GM19397 (cell line): ENCODE measurements around the gene HPS5.

Source experiments
- ATAC-seq: cut with Tn5 transposase; IDR thresholded peaks from one replicate; pipeline ENCODE4 v1.9.1; 2021; ENCODE audit warnings: mild to moderate bottlenecking, moderate library complexity; ENCODE audit not compliant: unreplicated experiment

Gene HPS5

GRCh38 chr11:18245396-18245795 lies 76.5 kb downstream of the HPS5 start:
- ATAC-seq: no peak

GRCh38 chr11:18243783-18244362 lies 78.1 kb downstream of the HPS5 start:
- no peak for ATAC-seq

GRCh38 chr11:18239655-18240054 lies 82.3 kb downstream of the HPS5 start:
- ATAC-seq: no peak

GRCh38 chr11:18236664-18237356 lies 85.1 kb downstream of the HPS5 start, which contains the start of gene SAA4:
SAA4 (minus strand) TSS chr11:18236802; CDS start chr11:18235926, 876 bp downstream.
- no peak for ATAC-seq

- no peak for ATAC-seq
These were observed 86.3 kb downstream of the HPS5 start for GRCh38 chr11:18235394-18236334.

- ATAC-seq: no peak
These were observed 88.0 kb downstream of the HPS5 start for GRCh38 chr11:18233912-18234311.

GRCh38 chr11:18230859-18231258 lies 91.1 kb downstream of the HPS5 start:
- no peak for ATAC-seq

GRCh38 chr11:18229501-18229900 lies 92.4 kb downstream of the HPS5 start:
- peak; percentile 91 for ATAC-seq
